GM23338 (cell line): ENCODE data around the gene DGKD. TPM values are rescaled to one million over a fixed set of nuclear protein-coding genes. Genes with fewer than 3 reads are reported as not detected.

Experiments used
- ATAC-seq: fragments of 200-7000 bp; cut with Tn5 transposase; 3 replicates; pipeline ENCODE4 v1.9.1; 2020
- DNase-seq: peaks from one replicate; pipeline ENCODE4 v3.0.0-alpha.2; 2015; ENCODE audit warnings: low spot score
- H2AFZ ChIP-seq: fragments of 200-600 bp; sonication (generic); 2 replicates; pipeline ENCODE4 v1.8.0; 2016; ENCODE audit warnings: antibody characterized with exemption, mild to moderate bottlenecking, moderate library complexity
- H3F3A ChIP-seq: fragments of 200-600 bp; sonication (generic); replicated peaks from 2 replicates; pipeline ENCODE4 v1.8.0; 2017; ENCODE audit warnings: antibody characterized with exemption, mixed run types, low read depth
- H3K27ac ChIP-seq: fragments of 200-600 bp; sonication (generic); 2 replicates; pipeline ENCODE4 v1.6.1; 2016; ENCODE audit warnings: low read depth
- H3K27me3 ChIP-seq: fragments of 200-600 bp; sonication (generic); 2 replicates; pipeline ENCODE4 v1.8.0; 2016; ENCODE audit warnings: mild to moderate bottlenecking, mixed run types, moderate library complexity; ENCODE audit not compliant: insufficient read depth
- H3K36me3 ChIP-seq: fragments of 200-600 bp; sonication (generic); 2 replicates; pipeline ENCODE4 v1.8.0; 2016; ENCODE audit warnings: mild to moderate bottlenecking; ENCODE audit not compliant: insufficient read depth
- H3K4me1 ChIP-seq: fragments of 200-600 bp; sonication (generic); 2 replicates; pipeline ENCODE4 v1.8.0; 2016; ENCODE audit warnings: mild to moderate bottlenecking, moderate library complexity; ENCODE audit not compliant: insufficient read depth
- H3K4me2 ChIP-seq: fragments of 200-600 bp; sonication (generic); 2 replicates; pipeline ENCODE4 v1.7.1; 2017; ENCODE audit warnings: mixed run types
- H3K4me3 ChIP-seq: fragments of 200-600 bp; sonication (generic); 2 replicates; pipeline ENCODE4 v1.6.1; 2016; ENCODE audit warnings: mixed run types
- H3K79me2 ChIP-seq: fragments of 200-600 bp; sonication (generic); replicated peaks from 2 replicates; pipeline ENCODE4 v1.8.0; 2017; ENCODE audit warnings: mild to moderate bottlenecking; ENCODE audit not compliant: insufficient read depth
- H3K9me2 ChIP-seq: fragments of 200-600 bp; sonication (generic); 2 replicates; pipeline ENCODE4 v1.8.0; 2017; ENCODE audit not compliant: insufficient read depth
- H4K20me1 ChIP-seq: fragments of 200-600 bp; sonication (generic); replicated peaks from 2 replicates; pipeline ENCODE4 v1.8.0; 2017; ENCODE audit warnings: mild to moderate bottlenecking; ENCODE audit not compliant: insufficient read depth
- H3K27ac Mint-ChIP-seq: 2 replicates; pipeline ENCODE4 v1.8.0; 2020; ENCODE audit warnings: inconsistent platforms, mild to moderate bottlenecking, moderate library complexity, mixed read lengths
- H3K27me3 Mint-ChIP-seq: 3 replicates; pipeline ENCODE4 v1.8.0; 2022; ENCODE audit warnings: low read depth, mild to moderate bottlenecking, moderate library complexity, mixed read lengths, inconsistent platforms; ENCODE audit not compliant: insufficient read depth, poor library complexity
- H3K36me3 Mint-ChIP-seq: 3 replicates; pipeline ENCODE4 v1.8.0; 2021; ENCODE audit warnings: low read depth, mild to moderate bottlenecking, inconsistent platforms, moderate library complexity, mixed read lengths
- H3K4me1 Mint-ChIP-seq: 3 replicates; pipeline ENCODE4 v1.8.0; 2020; ENCODE audit warnings: mild to moderate bottlenecking, inconsistent platforms, mixed read lengths
- H3K4me3 Mint-ChIP-seq: 3 replicates; pipeline ENCODE4 v1.8.0; 2021; ENCODE audit warnings: moderate library complexity, mild to moderate bottlenecking, inconsistent platforms, mixed read lengths
- H3K9me3 Mint-ChIP-seq: 3 replicates; pipeline ENCODE4 v1.8.0; 2020; ENCODE audit warnings: moderate library complexity, mild to moderate bottlenecking, inconsistent platforms, mixed read lengths
- CREB1 ChIP-seq: fragments of 250-450 bp; sonication (Bioruptor Pico); IDR thresholded peaks from 2 replicates; pipeline ENCODE4 v1.5.0; 2020; ENCODE audit warnings: low read depth, mild to moderate bottlenecking, moderate library complexity
- CTCF ChIP-seq, 2 experiments: fragments of 200-600 bp in 1 of 2; sonication (generic) in 1 of 2; conservative IDR thresholded peaks; 2 replicates each; pipeline versions ENCODE4 v1.5.1 to v1.6.1; 2016 to 2017; ENCODE audit warnings: antibody characterized with exemption in 2 of 2, low read depth in 2 of 2, mild to moderate bottlenecking in 2 of 2, moderate library complexity in 1 of 2
- ETS1 ChIP-seq: IDR thresholded peaks from 2 replicates; pipeline ENCODE4 v1.6.1; 2016; ENCODE audit warnings: antibody characterized with exemption
- EZH2 ChIP-seq: fragments of 200-600 bp; sonication (generic); IDR thresholded peaks from one replicate; pipeline ENCODE4 v1.8.0; 2017; ENCODE audit warnings: antibody characterized with exemption, mild to moderate bottlenecking, low read depth; ENCODE audit not compliant: unreplicated experiment
- EZH2phosphoT487 ChIP-seq: fragments of 200-600 bp; sonication (generic); IDR thresholded peaks from one replicate; pipeline ENCODE4 v1.8.1; 2018; ENCODE audit warnings: antibody characterized with exemption; ENCODE audit not compliant: unreplicated experiment
- JUNB ChIP-seq: IDR thresholded peaks from one replicate; pipeline ENCODE4 v1.6.1; 2016; ENCODE audit warnings: antibody characterized with exemption; ENCODE audit not compliant: unreplicated experiment
- NANOG ChIP-seq: IDR thresholded peaks from 2 replicates; pipeline ENCODE4 v1.6.1; 2016; ENCODE audit warnings: antibody characterized with exemption, borderline replicate concordance
- POLR2AphosphoS5 ChIP-seq: IDR thresholded peaks from 2 replicates; pipeline ENCODE4 v1.6.1; 2016; ENCODE audit warnings: antibody characterized with exemption, low read depth
- STAT1 ChIP-seq: IDR thresholded peaks from one replicate; pipeline ENCODE4 v1.6.1; 2016; ENCODE audit warnings: antibody characterized with exemption; ENCODE audit not compliant: unreplicated experiment
- ZNF114 ChIP-seq: fragments of 250-450 bp; sonication (Bioruptor Pico); IDR thresholded peaks from 2 replicates; pipeline ENCODE4 v1.5.0; 2020; ENCODE audit warnings: mild to moderate bottlenecking, moderate library complexity
- ZNF331 ChIP-seq: fragments of 250-450 bp; sonication (Bioruptor Pico); IDR thresholded peaks from 2 replicates; pipeline ENCODE4 v1.5.0; 2020; ENCODE audit warnings: low read depth, mild to moderate bottlenecking, moderate library complexity
- polyA plus RNA-seq: library from polyadenylated mRNA; unstranded; fragments of >200 nt; fragmentation: Nextera tagmentation; extraction: Ambion mirVana; gene quantifications from 2 replicates; pipeline ENCODE4 v1.2.1, GENCODE V29; 2016
- total RNA-seq: library from RNA; depleted of rRNA; stranded (reverse); fragments of >200 nt; shearing (Covaris generic); gene quantifications from 2 replicates; pipeline ENCODE4 v1.2.3, GENCODE V29; 2014
- TF ChIP-seq, protein P1 (sequence below): IDR thresholded peaks from one replicate; pipeline ENCODE4 v1.6.1; 2018; ENCODE audit warnings: antibody characterized with exemption; ENCODE audit not compliant: unreplicated experiment

DGKD gene
- total and polyA plus RNA-seq, 2 experiments from 2014 or later, result 11.1 to 23.4 TPM

- TF ChIP-seq, protein P1, sequence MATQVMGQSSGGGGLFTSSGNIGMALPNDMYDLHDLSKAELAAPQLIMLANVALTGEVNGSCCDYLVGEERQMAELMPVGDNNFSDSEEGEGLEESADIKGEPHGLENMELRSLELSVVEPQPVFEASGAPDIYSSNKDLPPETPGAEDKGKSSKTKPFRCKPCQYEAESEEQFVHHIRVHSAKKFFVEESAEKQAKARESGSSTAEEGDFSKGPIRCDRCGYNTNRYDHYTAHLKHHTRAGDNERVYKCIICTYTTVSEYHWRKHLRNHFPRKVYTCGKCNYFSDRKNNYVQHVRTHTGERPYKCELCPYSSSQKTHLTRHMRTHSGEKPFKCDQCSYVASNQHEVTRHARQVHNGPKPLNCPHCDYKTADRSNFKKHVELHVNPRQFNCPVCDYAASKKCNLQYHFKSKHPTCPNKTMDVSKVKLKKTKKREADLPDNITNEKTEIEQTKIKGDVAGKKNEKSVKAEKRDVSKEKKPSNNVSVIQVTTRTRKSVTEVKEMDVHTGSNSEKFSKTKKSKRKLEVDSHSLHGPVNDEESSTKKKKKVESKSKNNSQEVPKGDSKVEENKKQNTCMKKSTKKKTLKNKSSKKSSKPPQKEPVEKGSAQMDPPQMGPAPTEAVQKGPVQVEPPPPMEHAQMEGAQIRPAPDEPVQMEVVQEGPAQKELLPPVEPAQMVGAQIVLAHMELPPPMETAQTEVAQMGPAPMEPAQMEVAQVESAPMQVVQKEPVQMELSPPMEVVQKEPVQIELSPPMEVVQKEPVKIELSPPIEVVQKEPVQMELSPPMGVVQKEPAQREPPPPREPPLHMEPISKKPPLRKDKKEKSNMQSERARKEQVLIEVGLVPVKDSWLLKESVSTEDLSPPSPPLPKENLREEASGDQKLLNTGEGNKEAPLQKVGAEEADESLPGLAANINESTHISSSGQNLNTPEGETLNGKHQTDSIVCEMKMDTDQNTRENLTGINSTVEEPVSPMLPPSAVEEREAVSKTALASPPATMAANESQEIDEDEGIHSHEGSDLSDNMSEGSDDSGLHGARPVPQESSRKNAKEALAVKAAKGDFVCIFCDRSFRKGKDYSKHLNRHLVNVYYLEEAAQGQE, result no peak
These were observed 1.1 kb upstream of the DGKD start (continued) for GRCh38 chr2:233353101-233353768.

- no peaks in the 10 kb centered on the region for H3K36me3 ChIP-seq
- no peak for DNase-seq
- no peak overlapping the region for H3K27ac Mint-ChIP-seq
- no peak overlapping the region for H3K4me3 Mint-ChIP-seq
- peak overlapping the region; percentile 85; the same call in 1 of the 2 replicates for H3K4me3 ChIP-seq
- peaks cover 5% of the 10 kb centered on the region; the same call in 1 of the 2 replicates for H3K4me1 ChIP-seq
- ATAC-seq, result no peak; the same call in 2 of the 3 replicates
- no peaks in the 10 kb centered on the region; the same call in 2 of the 3 replicates for H3K9me3 Mint-ChIP-seq
- H3K4me1 Mint-ChIP-seq, result peaks cover 18% of the 10 kb centered on the region
- no peak overlapping the region for H2AFZ ChIP-seq
- peaks cover 32% of the 10 kb centered on the region for H3K27me3 ChIP-seq
- peaks cover 30% of the 10 kb centered on the region for H3K27me3 Mint-ChIP-seq
- no peaks in the 10 kb centered on the region for H3K9me2 ChIP-seq
- H3K79me2 ChIP-seq, result peaks cover 40% of the 10 kb centered on the region
- H4K20me1 ChIP-seq, result peaks cover 20% of the 10 kb centered on the region
- no peak overlapping the region for H3K27ac ChIP-seq
- no peaks in the 10 kb centered on the region for H3K36me3 Mint-ChIP-seq
- no peaks in the 10 kb centered on the region for H3F3A ChIP-seq
- H3K4me2 ChIP-seq, result no peak overlapping the region
- no peak for TF ChIP-seq NANOG
- TF ChIP-seq EZH2phosphoT487, result no peak
- no peak for TF ChIP-seq EZH2
- no peak for TF ChIP-seq POLR2AphosphoS5
- TF ChIP-seq, protein P1, result no peak
- TF ChIP-seq ETS1, result no peak
- no peak for TF ChIP-seq JUNB
- TF ChIP-seq ZNF331 (CRISPR knock-in tag), result no peak
- TF ChIP-seq CTCF (conservative IDR thresholded peaks at IDR 0.05; ENCODE audit: low read depth in 2 of 2), result no peak
- TF ChIP-seq ZNF114 (CRISPR knock-in tag), result no peak
- no peak for TF ChIP-seq CREB1 (CRISPR knock-in tag)
- TF ChIP-seq STAT1, result no peak
These were observed 218 bp downstream of the DGKD start for GRCh38 chr2:233354500-233354924.
